Activated CD4-positive, alpha-beta T cell treated with anti-CD3 and anti-CD28 coated beads, Interleukin-2, Interleukin-4, amounts not matched to agents 100 ng/mL and 50 ng/mL, durations not matched to agents 16 hours and 8 hours (primary cell): Measurements from ENCODE around the gene FAM89B.

ENCODE experiments used
- DNase-seq: peaks from one replicate; pipeline ENCODE4 v3.0.0-alpha.2; 2020; ENCODE audit warnings: low spot score

Gene FAM89B

DNA sequence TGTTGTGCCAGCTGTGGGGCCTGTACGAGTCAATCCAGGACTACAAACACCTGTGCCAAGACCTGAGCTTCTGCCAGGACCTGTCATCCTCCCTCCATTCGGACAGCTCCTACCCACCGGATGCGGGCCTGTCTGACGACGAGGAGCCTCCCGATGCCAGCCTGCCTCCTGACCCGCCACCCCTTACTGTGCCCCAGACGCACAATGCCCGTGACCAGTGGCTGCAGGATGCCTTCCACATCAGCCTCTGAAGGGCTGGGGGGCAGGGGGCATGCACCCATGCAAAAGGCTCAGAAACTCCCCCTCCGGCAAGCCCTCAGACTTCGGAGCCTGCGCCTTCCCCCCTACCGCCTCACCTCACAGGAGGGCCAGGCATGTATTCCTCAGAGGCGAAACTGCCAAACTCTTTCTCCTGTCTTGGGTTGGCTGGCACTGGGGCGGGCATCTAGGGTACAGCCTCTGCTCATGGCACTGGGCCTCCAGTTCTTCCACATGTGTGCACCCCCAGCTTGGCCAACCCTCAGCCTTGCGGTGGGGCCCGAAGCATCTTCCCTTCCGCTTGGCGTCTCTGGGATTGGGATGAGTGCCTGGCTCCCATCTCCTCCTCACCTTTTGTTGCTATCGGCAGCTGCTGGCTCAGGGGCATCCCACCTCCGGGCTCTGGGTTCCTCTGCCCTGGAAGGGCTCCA, 1.2 kb downstream of the FAM89B start:
- DNase-seq, result no peak

DNA sequence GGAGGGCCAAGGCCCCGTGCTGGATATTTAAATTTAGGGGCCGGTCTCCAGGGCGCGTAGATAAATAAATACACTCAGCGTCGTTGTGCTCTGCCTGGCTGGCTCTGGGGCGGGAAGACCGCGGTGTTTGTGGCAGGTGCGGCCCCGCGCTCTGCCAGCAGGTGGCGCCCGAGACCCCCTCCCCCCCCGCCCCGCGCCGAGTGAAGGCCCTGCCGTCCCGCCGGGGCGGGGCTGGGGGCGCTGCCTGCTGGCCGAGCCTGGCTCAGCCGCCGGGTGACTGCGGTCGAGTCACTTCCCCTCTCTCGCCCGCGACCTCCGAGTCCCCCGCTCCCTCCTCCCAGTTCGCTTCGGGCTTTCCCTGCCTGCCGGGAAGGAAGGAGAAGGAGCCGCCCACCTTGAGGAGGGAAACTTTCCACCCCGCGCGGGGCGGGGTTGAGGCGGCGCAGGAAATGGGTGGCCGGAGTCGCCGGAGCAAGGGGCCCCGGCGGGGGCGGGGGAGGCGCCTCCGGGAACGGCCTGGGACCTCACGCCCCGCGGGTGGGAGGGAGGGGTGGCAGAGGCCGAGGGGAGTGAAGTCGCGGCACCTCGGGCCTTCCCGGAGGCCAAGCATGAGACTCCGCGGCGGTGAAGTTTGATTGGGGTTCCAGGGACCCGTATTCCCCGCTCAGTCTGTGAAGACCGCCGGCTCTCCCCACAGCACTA, 1.9 kb downstream of the FAM89B start:
- DNase-seq, result peak; percentile 95

DNA sequence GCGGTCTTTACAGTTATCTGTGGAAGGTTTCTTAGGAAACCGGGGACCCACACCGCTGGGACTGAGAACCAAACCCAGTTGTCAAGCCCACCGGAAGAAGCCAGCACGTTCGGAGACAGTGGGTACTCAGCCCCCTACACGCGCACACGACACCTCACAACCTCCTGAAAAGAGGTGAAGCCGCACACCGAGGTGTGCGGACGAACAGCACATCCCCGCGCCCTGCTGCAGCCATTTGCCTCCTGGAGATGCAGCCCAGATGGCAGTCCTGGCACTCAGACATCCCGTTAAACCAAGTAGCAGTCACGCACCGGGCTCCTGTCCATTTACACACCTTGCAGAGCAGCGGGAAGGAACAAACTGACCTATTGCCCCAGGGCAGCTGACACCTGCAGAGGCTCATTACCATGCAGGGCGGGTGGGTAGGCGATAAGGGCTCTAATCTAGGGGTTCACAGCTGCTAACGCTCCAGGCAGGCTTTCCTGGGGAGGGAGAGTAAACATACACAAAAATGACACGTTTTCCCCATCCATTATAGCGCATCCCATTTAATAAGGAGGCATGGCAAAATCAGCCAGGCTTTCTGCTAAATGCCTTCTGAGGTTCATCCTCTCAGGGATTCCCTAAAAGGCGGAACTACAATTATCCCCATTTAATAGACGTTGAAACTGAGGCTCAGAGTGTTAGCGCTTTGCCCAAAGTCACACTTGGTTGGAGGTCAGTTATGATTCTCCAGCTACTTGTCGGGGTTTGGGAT, 2.7 kb downstream of the FAM89B start:
- no peak for DNase-seq

DNA sequence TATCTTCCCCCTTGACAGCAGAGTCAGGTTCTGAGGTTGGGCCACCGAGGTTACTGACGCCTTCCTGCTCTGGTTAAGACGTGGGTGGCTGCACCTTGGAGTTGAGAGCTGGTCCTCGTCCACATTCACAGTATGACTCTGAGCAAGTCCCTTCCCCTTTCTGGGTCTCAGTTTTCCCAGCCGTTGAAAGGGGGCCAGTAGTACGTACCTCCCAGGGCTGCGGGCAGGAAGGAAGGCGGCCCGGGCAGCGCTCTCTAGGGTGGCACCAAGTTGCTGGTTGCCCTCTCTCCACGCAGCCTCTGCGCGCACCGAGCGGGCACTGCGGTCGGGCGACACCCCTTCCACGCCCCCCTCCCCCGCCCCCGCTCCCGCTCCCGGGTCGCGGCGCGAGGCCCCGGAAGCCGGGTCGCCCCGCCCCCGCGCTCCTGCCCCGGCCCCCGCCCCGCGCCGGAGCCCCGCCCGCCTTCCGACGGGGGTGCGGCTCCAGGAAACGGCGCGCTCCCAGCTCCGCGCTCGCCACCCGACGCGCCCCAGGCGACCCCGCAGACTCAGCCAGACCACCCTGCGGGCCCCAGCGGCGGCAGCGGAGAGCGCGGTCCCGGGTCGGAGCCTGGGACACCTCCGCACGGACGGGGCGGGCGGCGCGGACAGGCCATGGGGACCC, 3.4 kb downstream of the FAM89B start, which contains the start of gene EHBP1L1:
Gene EHBP1L1, plus strand, starts transcription at position 486 of the 664 bp plus-strand sequence. CDS start 250 bp downstream, outside the sequence.
- peak; percentile 83 for DNase-seq

DNA sequence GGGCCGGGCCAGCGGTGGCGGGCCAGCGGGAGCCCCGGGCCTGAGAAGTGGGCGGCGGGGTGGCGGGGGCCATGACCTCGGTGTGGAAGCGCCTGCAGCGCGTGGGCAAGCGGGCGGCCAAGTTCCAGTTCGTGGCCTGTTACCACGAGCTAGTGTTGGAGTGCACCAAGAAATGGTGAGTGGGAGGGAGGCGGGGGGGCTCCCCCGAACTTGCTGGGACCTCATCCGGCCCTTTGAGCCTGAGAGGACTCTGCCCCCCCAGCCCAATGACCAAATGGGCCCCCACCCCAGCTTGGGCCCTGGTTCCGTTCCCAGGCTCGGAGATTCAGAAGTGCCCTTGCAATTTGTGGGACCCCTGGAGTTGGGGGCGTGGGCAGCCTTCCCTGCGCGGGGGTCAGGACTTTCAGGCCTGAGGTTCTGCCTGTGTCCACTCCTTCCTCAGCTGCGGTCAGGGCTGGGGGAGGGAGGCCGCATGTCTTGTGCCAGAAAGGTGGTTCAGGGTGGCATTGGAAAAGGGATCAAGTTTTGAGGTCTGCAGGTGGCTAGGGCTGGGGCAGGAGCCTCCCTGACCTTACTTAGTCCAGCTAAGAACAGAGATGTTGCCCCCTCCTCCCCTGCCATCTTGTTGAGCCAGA, 4.0 kb downstream of the FAM89B start:
- no peak for DNase-seq

DNA sequence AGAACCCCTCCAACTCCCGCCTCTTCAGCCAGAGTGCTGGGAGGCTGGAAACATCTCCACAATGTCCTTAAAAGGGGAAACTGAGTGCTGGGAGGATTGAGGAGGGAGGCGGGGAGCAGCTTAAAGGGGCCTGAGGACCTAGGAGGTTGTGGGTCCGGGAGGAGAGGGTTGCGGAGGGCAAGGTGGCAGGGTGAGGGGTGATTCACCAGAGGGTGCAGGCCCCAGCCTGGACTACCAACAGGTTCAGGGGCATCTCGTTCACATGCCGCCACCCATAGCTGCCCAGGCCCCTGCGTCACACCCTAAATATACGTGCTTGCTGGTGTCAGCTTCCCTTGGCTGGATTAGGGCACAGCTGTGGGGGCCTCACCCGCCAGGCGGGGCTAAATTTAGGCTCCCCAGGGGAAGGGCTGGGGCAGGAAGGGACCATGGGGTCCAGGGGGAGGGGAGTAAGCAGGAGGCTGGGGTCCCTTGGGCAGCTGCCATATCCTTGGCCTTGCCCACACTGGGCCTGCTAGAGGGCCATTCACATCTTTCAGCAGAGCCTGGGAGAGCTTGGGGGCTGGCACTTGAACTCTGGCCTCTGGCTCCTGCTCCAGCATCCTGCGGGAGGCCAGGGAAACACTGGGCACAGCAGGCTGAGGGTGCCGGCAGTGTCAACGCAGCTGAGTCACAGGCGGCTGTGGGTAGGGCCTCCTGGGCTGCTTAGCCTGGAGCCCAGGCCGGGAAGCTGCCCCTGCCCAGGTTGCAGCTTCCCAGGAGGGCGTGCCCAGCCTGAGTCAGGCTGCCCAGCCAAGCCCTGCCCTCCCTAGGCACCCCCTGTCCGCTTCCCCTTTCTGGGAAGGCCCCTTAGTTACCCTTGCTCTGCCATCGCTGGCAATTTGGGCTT, 4.8 kb downstream of the FAM89B start:
- no peak for DNase-seq

DNA sequence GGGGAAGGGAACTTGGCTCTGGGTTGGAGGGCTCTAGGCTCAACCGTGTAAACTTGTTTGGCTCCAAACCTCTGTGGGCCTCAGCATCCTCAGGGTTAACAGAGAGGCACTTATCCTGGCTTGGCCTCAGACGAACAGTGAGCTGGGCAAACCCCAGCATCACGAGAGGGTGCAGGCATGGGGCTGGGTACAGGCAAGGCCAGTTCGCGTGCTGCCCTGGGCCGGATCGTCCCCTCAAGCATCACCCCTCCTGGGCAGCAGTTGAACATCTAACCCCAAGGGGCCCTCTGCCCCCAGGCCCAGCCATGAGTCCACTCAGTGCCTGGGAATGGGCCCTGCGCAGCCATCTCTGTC, 5.4 kb downstream of the FAM89B start:
- DNase-seq, result no peak

DNA sequence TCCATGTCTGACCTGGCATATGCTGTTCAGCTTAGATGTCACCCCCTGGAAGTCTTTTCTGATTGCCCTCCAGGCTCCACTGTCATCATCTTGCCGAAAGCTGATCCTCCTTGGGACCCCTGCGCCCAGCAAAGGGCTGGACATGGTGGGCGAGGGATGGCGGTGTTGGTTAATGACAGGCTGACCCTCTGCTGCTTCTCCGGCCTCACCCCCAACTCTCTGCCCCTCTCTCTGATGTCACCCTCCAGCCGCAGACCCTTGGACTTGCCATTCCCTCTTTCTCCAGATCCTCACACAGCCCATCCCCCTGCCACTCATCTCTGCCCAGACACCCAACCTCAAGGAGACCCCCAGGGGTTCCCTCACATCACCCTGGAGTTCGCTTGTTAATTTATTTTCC, 5.8 kb downstream of the FAM89B start:
- no peak for DNase-seq

DNA sequence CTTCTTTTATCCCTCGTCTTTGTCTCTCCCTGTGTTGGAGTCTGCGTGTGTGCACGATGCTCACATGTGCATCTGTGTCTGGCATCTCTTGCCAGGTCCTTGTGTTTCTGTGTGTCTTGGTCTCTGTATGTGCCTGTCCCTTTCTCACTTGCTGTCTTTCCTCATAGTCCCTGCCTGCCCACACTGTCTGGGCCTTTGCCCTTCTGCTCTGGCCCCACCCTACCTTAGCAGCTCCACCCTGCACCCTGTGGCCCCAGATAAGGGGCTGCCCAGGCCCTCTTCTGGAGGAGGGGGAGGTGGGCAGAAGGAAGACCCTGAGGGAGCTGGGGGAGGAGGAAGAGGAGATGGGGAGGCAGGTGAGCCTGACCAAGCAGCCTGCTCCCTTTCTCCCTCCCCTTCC, 6.3 kb downstream of the FAM89B start:
- DNase-seq, result no peak

DNA sequence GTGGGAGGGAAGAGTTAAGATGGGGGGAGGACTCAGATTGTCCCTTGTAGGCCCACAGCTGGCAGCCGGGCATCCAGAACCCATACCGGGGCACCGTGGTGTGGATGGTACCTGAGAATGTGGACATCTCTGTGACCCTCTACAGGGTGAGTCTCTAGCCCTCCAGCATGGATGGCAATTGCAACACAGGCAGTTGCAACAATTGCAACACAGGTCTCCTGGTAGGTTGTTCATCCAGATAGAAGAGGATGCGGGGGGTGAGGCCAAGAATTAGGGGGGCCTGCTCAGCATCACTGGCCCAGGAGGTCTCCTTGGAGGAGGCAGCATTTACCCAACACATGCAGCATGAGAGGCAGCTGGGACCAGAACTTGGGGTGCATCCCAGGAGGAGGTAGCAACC, 7.0 kb downstream of the FAM89B start:
- DNase-seq, result no peak

DNA sequence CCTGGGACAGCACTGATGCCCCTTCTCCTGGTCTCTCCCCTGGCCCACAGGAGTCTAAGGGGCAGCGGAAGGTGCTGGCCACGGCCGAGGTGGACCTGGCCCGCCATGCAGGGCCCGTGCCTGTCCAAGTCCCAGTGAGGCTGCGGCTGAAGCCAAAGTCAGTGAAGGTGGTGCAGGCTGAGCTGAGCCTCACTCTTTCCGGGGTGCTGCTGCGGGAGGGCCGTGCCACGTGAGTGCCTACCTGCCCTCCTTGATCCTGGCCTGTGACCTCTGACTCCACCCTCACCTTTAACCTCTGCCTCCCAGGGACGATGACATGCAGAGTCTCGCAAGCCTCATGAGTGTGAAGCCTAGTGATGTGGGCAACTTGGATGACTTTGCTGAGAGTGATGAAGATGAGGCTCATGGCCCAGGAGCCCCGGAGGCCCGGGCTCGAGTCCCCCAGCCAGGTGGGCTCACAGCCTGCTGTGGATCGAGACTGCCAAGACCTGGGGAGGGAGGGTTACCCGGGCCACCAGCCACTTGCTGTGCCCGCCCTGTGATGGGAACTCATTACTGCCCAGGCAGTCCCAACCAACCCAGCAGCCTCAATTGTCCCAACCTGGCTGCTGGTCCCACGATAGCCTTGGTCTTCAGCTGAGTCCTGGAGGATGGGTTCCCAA, 7.8 kb downstream of the FAM89B start:
- no peak for DNase-seq

DNA sequence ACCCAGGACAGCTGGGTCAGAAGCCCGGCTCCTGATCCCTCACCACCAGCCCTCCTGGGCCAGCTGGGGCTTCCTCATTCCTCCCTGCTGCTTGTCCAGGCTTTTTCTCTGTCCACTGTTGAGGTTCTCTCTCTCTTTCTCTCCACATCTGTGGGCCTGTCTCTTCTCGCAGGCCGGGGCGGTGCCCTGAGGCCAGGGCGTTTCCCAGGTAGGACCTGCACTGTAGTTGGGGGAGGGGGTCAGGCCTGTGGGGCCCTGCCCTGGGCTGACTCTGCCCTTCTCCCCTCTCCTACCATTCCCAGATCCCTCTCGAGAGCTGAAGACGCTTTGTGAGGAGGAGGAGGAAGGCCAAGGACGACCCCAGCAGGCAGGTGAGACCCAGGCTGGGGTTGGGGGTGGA, 8.4 kb downstream of the FAM89B start:
- DNase-seq, result no peak

DNA sequence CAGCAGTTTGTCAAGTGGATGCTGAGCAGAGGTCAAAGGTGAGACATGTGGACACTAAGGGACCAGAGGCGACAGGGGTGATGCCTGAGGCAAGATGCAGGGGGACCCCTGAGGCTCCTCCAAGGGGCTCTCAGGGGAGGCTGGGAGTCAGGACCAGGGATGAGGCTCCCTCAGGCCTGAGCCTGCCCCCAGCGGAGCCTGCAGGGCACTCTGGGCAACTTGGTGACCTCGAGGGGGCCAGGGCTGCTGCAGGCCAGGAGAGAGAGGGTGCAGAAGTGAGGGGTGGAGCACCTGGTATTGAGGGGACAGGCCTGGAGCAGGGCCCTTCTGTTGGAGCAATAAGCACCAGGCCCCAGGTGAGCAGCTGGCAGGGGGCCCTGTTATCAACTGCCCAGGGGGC, 9.6 kb downstream of the FAM89B start:
- no peak for DNase-seq

DNA sequence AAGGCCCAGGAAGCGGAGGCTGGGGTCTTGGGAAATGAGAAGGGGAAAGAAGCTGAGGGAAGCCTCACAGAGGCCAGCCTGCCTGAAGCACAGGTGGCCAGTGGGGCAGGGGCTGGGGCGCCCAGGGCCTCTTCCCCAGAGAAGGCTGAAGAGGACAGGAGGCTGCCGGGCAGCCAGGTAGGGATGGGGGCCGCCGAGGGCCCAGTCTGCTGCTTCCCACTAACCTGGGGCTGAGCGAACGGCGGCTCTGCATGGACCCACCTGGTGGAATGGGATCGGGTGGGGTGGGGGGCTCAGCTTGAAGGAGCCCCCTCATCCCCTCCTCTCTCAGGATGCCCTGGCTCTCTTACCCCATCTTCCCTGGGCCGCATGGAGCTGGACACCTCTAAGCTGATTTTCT, 11.3 kb downstream of the FAM89B start:
- no peak for DNase-seq

DNA sequence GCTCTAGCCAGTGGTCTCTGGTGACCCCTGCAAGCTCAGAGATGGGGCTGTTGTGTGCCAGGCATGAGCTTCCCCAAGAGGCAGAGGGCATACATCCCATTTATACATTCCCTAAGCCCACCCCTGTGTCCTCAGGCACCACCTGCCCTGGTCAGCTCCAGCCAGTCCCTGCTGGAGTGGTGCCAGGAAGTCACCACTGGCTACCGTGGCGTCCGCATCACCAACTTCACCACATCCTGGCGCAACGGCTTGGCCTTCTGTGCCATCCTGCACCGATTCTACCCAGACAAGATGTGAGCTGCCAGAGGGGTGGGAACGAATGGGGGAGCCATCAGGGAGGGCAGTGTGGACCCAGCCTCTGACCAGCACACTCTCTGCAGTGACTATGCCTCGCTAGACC, 11.8 kb downstream of the FAM89B start:
- DNase-seq, result no peak

DNA sequence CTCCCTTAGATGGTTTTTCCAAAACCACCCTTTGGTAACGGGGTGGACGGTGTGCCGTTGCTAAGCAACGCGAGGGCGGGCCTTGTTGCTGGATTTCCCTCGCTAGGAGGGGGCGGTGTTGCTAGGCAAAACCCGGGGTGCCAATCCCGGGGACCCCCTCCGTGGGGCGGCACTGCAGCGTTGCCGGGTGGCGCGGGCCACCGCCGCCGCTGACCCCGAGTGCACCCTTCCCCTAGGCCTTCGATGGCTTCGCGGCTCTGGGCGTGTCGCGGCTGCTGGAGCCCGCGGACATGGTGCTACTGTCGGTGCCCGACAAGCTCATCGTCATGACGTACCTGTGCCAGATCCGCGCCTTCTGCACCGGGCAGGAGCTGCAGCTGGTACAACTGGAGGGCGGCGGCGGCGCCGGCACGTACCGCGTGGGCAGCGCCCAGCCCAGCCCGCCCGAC, 12.4 kb downstream of the FAM89B start:
- no peak for DNase-seq

DNA sequence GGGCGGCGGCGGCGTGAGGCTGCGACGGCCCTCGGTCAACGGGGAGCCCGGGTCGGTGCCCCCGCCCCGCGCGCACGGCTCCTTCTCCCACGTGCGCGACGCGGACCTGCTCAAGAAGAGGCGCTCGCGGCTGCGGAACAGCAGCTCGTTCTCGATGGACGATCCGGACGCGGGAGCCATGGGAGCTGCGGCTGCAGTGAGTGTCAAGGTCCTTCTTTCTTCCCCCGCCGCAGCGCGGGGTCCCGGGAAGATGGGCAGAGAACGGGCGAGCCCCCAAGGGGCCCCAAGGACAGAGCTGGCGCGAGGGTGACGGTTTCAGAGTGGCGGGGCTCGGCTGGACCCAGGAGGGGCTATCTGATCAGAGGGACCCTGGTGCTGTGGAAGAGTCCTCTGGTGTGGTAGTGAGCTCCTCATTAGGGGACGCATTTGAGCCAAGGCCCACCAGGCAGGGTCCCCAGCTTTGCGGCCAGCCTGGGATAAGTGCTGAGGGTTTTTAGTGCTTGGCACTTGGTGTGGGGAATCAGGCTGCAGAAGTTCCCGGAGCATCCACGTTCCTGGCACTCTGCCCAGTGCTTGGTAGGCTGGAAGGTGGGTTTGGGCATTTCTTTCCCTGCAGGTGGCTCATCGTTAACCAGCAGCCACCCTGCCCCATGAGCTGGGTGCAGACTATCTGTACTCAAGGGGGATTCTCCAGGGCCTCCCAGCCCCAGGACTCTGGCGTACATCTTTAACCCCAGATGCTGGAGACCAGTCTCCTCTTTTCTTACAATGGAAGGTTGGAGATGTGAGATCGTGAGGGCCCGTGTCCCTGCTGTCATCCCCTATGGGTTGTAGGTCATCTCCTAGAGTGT, 13.3 kb downstream of the FAM89B start:
- no peak for DNase-seq

DNA sequence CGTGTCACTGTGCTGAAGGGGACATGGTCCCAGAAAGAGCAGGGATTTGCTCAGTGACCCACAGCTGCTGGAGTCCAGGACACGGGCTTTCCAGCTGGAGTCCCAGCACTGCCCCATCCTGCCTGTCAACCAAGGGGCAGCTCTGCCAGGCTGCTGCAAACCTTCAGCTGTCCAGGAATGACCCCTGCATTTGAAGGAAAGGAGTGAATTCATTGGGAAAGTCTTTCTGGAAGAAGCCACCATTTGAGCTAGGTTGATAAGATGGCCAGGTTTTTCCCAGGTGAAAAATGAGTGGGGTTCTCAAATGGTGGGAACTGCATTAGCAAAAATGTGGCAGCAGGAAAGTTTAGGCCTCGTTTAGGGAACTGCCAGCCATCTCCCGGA, 13.9 kb downstream of the FAM89B start:
- no peak for DNase-seq

DNA sequence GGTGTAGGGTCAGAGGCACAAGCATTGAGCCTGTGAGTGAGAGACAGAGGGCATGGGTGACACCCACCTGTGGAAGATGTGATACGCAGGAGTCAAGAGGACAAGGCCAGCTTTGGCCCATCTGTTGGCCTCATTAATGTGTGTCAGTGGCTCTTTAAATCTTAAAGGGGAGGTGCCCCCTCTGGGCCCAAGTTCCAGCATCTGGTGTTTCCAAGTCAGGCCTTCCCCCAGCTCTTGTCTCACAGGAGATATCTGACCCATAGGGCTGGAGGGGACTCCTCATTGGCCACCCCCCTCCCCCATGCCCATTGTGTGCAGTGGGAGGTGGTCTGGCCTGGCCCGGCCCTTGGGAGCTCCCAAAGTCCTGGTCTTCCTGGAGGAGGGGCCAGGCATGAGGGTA, 14.3 kb downstream of the FAM89B start:
- no peak for DNase-seq
